GM12865 (cell line): ENCODE results near the gene DCAF7.

Experiments
- DNase-seq: peaks from one replicate; pipeline ENCODE4 v3.0.0; 2010; ENCODE audit warnings: low read depth
- H3K4me3 ChIP-seq: 2 replicates; pipeline ENCODE4 v1.5.1; 2011; ENCODE audit warnings: mild to moderate bottlenecking, low read depth, low read length, control low read depth
- TF ChIP-seq, protein P1 (sequence below): IDR thresholded peaks from 2 replicates; pipeline ENCODE4 v1.5.1; 2011; ENCODE audit warnings: low read length, control low read depth, low read depth, inconsistent platforms; ENCODE audit not compliant: insufficient read depth; ENCODE audit errors: missing control alignments

DCAF7 gene

DNA sequence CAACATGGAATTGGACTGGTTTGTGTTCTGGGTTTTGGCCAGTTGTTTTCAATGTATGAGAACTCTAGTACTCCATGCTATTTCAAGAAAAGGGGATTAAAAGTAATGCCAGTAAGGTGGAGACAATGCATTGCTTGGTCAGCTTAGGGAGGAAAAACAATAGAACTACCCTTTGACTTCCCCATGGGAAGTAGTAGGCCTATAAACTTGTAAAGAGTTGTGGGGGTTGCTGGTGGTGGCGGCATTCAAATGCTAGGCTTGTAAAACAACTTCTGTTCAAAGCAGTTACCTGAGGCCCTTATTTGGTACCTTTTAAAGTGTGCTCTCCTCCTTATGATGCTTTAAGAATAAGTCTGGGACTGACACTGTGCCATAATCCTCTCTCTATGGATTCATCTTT, 81.3 kb downstream of the DCAF7 start:
- H3K4me3 ChIP-seq = no peak overlapping the region
- no peak for DNase-seq
- TF ChIP-seq, protein P1, sequence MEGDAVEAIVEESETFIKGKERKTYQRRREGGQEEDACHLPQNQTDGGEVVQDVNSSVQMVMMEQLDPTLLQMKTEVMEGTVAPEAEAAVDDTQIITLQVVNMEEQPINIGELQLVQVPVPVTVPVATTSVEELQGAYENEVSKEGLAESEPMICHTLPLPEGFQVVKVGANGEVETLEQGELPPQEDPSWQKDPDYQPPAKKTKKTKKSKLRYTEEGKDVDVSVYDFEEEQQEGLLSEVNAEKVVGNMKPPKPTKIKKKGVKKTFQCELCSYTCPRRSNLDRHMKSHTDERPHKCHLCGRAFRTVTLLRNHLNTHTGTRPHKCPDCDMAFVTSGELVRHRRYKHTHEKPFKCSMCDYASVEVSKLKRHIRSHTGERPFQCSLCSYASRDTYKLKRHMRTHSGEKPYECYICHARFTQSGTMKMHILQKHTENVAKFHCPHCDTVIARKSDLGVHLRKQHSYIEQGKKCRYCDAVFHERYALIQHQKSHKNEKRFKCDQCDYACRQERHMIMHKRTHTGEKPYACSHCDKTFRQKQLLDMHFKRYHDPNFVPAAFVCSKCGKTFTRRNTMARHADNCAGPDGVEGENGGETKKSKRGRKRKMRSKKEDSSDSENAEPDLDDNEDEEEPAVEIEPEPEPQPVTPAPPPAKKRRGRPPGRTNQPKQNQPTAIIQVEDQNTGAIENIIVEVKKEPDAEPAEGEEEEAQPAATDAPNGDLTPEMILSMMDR = no peak

DNA sequence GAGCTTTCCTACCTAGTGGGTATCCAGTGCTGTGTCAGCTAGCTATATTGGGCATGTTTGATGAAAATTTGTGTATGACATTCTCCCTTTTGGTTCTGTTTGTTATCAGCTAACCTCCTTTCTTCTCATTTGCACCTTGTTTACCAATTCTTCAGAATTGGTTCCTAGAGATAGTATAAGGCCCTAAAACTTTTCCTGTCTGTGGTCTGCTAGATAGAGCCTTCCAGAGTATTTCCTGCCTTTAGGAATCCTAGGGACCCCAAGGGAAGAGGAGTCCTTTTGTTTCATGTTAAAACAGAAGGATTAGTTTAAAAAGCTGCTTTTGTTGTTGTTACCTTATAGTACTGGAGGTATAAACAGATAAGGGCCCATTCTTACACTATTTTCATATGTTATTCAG, 83.5 kb downstream of the DCAF7 start:
- DNase-seq = no peak
- no peak overlapping the region for H3K4me3 ChIP-seq
- TF ChIP-seq, protein P1 = no peak

DNA sequence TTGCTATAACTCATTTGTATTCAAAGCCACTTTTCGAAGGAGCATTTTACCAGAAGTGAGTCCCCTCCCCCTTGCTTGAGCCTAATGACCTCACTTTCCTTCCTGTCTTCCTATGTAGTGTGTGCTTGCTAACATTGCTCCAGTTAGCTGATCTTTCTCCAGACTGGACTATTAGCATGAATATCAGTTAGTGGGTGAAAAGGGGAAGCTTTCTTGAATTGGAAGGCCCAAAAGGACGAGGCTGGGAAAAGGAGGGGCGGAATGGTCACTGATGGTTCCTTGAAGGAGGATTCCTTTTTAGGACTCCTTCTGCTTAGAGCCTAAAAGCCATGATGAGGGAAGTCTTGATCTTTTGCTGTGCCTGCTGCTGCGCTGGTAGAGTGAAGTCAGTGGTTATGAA, 83.9 kb downstream of the DCAF7 start:
- TF ChIP-seq, protein P1 = no peak
- no peak for DNase-seq
- H3K4me3 ChIP-seq = no peak overlapping the region

- no peak for DNase-seq
- TF ChIP-seq, protein P1 = no peak
- H3K4me3 ChIP-seq = no peak overlapping the region
Measured at GRCh38 chr17:63634816-63635215, 84.5 kb downstream of the DCAF7 start.

DNA sequence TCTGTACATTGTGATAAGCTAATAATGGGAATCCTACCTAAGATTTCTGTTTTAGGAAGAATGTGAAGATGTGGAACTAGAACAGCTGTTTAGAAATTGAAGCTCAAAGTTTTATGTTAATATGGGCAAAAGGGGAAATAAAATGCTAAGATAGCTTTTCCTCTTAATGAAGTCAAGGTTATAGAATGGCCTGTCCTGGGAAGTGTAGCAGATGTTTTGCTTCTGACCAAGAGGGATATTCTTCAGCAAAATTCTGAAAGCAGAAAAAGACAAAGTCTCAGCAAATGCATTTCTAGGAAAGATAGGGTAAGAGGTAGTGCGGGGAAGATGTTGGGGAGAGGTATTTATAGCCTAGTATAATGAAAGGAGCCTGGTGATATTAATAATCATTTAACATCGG, 85.0 kb downstream of the DCAF7 start:
- DNase-seq = no peak
- H3K4me3 ChIP-seq = no peak overlapping the region
- TF ChIP-seq, protein P1 = no peak

DNA sequence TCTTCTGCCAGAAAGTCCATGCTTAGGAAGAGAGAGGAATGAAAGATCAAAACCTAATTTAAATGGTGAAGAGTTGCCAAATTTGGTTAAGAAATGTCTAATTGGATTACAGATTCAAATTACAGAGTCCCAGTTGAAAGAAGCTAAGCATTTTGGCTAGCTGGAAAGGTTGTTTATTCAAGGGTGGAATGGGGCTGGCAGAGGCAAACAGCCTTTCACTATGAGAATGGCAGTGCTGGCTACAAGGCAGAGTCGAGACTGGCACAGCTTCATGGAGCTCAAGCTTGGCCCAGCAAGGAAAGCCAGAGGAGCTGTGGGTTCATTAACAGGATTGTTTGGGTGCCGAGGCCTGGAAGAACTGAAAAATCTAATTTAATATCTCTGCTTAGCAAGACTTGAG, 85.5 kb downstream of the DCAF7 start:
- TF ChIP-seq, protein P1 = no peak

DNA sequence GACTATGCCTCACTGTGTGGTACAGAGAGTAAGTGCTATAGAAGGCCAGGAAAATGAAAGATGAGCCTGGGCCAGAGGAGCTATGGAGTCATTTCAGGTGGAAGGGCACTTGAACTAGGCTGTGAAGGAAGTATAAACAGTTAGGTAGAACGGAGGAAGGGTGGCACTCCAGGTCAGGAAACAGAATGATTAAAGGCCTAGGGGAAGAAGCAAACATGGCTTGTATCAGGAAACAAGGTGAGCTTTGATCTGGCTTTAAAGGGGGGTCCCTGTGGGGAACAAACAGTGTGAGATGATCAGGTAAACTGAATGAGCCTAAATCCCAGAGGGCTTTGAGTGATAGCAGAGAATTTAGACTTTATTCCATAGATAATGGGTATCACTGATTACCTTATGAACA, 88.8 kb downstream of the DCAF7 start:
- no peak overlapping the region for H3K4me3 ChIP-seq
- no peak for DNase-seq
- TF ChIP-seq, protein P1 = no peak

More for the DNA sequence above, 85.5 kb downstream of the DCAF7 start:
- no peak overlapping the region for H3K4me3 ChIP-seq
- no peak for DNase-seq
